Adipocyte (in vitro differentiated cells): ENCODE measurements around the gene ARID4B.
A peak's percentile ranks its signal among the peaks of the same experiment; 100 is the strongest.
"Not testable (repeated sequence)": the region's sequence is repeated elsewhere in the genome, so short reads cannot be mapped to it uniquely, and the experiment has no call there.

Experiments used
- DNase-seq: peaks from one replicate; pipeline ENCODE4 v3.0.0-alpha.2; 2015; ENCODE audit warnings: low read depth
- H3K27me3 ChIP-seq: replicated peaks from 2 replicates; pipeline ENCODE4 v1.7.0; 2013; ENCODE audit warnings: mild to moderate bottlenecking, low read length, moderate library complexity; ENCODE audit not compliant: control insufficient read depth, insufficient read depth
- H3K36me3 ChIP-seq: 2 replicates; pipeline ENCODE4 v1.7.0; 2013; ENCODE audit warnings: low read length, mild to moderate bottlenecking, moderate library complexity; ENCODE audit not compliant: control insufficient read depth, insufficient read depth, severe bottlenecking
- H3K4me1 ChIP-seq: 2 replicates; pipeline ENCODE4 v1.7.0; 2013; ENCODE audit warnings: mild to moderate bottlenecking, low read length, moderate library complexity; ENCODE audit not compliant: control insufficient read depth, insufficient read depth
- H3K4me3 ChIP-seq: 2 replicates; pipeline ENCODE4 v1.7.0; 2013; ENCODE audit warnings: mild to moderate bottlenecking, low read length, moderate library complexity
- H3K9ac ChIP-seq: 2 replicates; pipeline ENCODE4 v1.7.0; 2013; ENCODE audit warnings: mild to moderate bottlenecking, low read length, moderate library complexity
- H3K9me3 ChIP-seq: 2 replicates; pipeline ENCODE4 v1.7.0; 2013; ENCODE audit warnings: mild to moderate bottlenecking, low read length, moderate library complexity; ENCODE audit not compliant: control insufficient read depth

ARID4B gene

DNA sequence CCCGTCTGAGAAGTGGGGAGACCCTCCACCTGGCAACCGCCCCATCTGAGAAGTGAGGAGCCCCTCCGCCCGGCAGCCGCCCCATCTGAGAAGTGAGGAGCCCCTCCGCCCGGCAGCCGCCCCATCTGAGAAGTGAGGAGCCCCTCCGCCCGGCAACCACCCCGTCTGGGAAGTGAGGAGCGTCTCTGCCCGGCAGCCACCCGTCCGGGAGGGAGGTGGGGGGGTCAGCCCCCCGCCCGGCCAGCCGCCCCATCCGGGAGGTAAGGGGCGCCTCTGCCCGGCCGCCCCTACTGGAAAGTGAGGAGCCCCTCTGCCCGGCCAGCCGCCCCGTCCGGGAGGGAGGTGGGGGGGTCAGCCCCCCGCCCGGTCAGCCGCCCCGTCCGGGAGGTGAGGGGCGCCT lies 18.8 kb downstream of the ARID4B start:
- H3K4me3 ChIP-seq, H3K9ac ChIP-seq, H3K27me3 ChIP-seq, DNase-seq, H3K36me3 ChIP-seq, H3K9me3 ChIP-seq: not testable (repeated sequence)
- peaks cover 35% of the 10 kb centered on the region for H3K4me1 ChIP-seq

DNA sequence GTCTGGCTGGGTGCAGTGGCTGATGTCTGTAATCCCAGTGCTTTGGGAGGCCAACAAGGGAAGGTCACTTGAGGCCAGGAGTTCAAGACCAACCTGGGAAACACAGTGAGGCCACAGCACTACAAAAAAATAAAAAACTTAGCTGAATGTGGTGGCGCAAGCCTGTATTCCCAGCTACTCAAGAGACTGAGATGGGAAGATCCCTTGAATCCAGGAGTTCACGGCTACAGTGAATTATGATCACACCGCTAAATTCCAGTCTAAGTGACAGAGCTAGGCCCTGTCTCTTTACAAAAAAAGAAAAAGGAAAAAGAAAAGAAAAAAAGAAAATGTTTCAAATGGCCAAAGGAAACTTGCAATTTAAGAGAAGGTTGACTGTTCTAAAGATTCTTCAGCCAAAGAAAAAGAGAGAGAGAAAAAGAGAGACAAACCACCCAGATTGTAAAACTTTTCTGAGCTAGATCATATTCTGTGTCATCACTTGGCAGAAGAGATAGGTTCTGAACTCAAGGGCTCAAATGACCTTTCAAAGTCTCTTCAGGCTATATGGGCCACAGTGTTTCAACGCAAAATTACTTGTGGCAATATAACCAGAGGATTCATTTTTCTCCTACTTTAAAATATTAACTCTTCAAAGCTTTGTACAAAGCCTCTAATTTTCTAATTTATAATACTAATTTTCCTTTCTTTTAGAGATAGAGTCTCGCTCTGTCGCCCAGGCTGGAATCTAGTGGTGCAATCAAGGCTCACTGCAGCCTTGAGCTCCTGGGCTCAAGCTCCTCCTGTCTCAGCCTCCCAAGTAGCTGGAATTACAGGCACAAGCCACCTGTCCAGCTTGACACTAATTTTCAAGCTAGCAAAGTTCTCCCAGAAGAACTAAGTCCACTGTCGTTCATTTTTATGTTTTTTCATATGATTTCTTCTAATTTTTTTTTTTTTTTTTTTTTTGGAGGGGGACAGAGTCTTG lies 20.5 kb downstream of the ARID4B start:
- peak overlapping the region; percentile 9 for H3K4me3 ChIP-seq
- peaks cover 8% of the 10 kb centered on the region for H3K36me3 ChIP-seq
- peak overlapping the region; percentile 16 for H3K9ac ChIP-seq
- no peaks in the 10 kb centered on the region for H3K27me3 ChIP-seq
- H3K9me3 ChIP-seq = no peaks in the 10 kb centered on the region
- peaks cover 20% of the 10 kb centered on the region for H3K4me1 ChIP-seq
- DNase-seq = no peak

DNA sequence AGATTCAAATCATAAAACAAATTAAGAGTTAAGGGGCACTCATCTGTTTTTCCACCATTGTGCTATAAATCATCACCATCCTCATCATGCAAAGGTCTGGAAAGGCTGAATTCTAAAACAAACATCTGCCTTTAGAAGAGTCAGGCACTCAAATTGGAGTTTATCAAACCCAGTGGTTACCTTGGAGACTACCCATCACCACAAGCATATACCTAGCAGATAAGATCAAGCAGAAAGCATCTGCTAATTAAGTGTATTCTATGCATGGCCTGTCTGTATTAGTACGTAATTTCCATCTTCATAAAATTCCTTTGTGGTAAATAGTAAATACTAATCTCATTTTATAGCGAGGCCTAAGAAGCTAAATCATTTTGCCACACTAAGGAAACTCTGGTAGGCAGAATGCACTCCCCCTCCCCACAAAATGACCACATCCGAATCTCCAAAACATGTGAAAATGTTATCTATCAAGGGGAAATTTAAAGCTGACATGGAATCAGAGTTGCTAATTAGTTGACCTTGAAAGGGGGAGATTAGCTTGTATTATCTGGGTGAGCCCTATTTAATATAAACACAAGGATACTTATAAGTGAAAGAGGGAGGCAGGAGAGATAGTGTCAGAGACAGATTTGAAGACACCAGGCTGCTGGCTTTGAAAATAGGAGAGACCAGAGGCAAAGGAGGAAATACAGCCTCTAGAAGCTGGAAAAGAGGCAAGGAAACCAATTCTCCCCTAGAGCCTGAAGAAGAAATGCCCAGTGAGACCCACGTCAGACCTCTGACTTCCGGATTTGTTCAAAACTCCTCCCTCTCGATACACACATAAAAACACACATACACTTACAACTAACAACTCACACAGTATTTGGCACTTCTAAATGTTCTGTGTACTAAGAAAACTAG lies 23.2 kb downstream of the ARID4B start:
- Histone ChIP-seq H3K36me3 (no peaks in the 10 kb centered on the region), H3K9ac (no peak overlapping the region), H3K27me3 (no peaks in the 10 kb centered on the region), H3K4me3 (no peak overlapping the region), H3K4me1 (peaks cover 20% of the 10 kb centered on the region), H3K9me3 (no peaks in the 10 kb centered on the region)
- no peak for DNase-seq

DNA sequence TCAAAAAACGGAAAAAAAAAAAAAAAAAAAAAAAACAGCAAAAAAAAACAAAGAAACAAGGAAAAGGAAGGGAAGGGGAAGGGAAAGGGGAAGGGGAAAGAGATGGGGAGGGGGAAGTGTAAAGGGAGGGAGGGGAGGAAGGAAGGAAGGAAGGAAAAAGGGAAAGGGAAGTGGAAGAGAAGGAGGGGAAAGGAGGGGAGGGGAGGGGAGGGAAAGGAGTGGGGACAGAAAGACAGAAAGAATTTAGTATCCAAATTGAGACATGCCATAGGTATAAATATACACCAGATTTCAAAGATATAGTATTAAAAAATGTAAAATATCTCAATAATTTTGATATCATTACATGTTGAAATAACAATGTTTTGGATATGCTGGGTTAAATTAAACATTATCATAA lies 25.8 kb downstream of the ARID4B start:
- Histone ChIP-seq H3K4me1 (peaks cover 15% of the 10 kb centered on the region), H3K4me3 (no peak overlapping the region), H3K9me3 (no peaks in the 10 kb centered on the region), H3K9ac (no peak overlapping the region), H3K27me3 (no peaks in the 10 kb centered on the region), H3K36me3 (no peaks in the 10 kb centered on the region)
- no peak for DNase-seq

DNA sequence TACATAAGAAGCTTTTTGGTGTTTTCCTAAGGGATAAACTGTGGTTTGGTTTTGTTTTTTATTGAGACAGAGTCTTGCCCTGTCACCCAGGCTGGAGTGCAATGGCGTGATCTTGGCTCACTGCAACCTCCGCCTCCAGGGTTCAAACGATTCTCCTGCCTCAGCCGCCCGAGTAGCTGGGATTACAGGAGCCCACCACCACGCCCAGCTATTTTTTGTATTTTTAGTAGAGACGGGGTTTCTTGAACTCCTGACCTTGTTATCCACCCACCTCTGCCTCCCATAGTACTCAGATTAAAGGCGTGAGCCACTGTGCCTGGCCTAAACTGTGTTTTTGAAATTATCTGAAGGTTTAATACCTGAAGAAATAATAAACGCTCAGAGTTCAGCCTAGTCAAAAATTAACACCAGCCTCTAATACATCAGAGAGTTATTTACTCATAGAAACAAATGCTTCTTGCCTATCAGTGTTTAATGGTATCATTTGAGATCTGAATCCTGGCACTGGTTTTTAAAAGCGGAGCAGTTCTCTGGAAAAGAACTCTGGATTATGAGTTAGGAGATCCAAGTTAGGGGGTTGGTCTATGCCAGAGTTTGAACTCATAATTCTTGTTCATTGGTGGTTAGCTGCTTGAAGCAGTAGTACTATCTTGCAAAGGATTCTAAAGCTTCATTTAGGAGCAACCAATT lies 28.7 kb downstream of the ARID4B start:
- Histone ChIP-seq H3K9ac (no peak overlapping the region), H3K36me3 (no peaks in the 10 kb centered on the region), H3K27me3 (no peaks in the 10 kb centered on the region), H3K4me1 (peaks cover 8% of the 10 kb centered on the region), H3K9me3 (no peaks in the 10 kb centered on the region), H3K4me3 (no peak overlapping the region)
- no peak for DNase-seq

DNA sequence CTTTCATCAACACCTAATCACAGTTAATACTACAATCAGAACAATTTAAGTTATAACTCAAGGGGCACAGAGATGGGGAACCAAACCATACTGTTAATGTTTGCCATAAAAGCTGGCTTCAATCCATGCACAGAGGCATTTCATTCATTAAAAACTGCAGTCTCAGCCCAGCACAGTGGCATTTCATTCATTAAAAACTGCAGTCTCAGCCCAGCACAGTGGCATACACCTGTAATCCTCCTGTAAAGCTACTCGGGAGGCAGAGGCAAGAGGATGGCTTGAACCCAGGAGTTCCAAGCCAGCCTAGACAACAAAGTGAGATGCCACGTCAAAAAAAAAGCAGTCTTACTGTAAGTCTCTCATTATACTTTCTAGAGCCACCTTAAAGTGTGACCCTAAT lies 29.2 kb downstream of the ARID4B start:
- no peaks in the 10 kb centered on the region for H3K36me3 ChIP-seq
- no peak for DNase-seq

DNA sequence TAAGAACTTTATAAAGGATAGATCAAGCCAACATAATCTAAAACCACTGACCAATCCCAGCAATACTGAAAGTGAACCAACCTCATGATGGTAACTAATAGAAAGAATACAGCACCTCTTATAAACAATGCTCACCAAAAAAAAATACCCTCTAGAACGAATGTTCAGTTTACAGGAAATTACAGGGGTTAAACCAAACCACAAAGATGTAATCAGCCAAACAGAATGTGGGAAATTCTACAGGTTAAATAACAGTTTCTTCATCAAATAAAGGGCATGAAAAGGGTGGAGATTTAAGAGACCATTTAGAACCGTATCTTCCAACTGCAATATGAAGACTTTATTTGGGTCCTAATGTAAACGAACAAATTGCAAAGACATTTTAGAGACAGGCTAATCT lies 30.4 kb downstream of the ARID4B start:
- no peaks in the 10 kb centered on the region for H3K27me3 ChIP-seq
- H3K4me1 ChIP-seq = peaks cover 12% of the 10 kb centered on the region
- no peak for DNase-seq
- H3K36me3 ChIP-seq = no peaks in the 10 kb centered on the region
- no peaks in the 10 kb centered on the region for H3K9me3 ChIP-seq
- H3K4me3 ChIP-seq = no peak overlapping the region
- no peak overlapping the region for H3K9ac ChIP-seq

More for the DNA sequence above, 29.2 kb downstream of the ARID4B start:
- H3K4me3 ChIP-seq = no peak overlapping the region
- no peaks in the 10 kb centered on the region for H3K9me3 ChIP-seq
- H3K4me1 ChIP-seq = peaks cover 8% of the 10 kb centered on the region
- H3K9ac ChIP-seq = no peak overlapping the region
- no peaks in the 10 kb centered on the region for H3K27me3 ChIP-seq

DNA sequence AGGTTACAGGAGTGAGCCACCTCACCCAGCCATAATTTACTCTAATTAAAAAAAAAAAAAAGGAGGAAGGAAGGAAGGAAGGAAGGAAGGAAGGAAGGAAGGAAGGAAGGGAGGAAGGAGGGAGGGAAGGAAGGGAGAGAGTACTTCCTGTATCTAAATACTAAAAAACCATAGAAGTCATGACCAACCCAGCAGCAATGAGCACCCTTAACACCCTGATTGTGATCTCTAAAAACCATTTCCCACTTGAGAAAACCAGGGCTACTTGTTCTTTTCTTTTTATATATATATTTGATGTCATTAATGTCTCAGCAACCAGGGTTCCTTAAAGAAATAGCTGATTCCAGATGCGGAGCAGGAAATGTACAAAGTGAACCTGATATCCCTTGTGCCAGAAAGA lies 31.2 kb downstream of the ARID4B start:
- no peak for DNase-seq
- no peaks in the 10 kb centered on the region for H3K9me3 ChIP-seq
- no peaks in the 10 kb centered on the region for H3K27me3 ChIP-seq
- no peaks in the 10 kb centered on the region for H3K36me3 ChIP-seq
- peaks cover 12% of the 10 kb centered on the region for H3K4me1 ChIP-seq
- H3K4me3 ChIP-seq = no peak overlapping the region
- no peak overlapping the region for H3K9ac ChIP-seq

DNA sequence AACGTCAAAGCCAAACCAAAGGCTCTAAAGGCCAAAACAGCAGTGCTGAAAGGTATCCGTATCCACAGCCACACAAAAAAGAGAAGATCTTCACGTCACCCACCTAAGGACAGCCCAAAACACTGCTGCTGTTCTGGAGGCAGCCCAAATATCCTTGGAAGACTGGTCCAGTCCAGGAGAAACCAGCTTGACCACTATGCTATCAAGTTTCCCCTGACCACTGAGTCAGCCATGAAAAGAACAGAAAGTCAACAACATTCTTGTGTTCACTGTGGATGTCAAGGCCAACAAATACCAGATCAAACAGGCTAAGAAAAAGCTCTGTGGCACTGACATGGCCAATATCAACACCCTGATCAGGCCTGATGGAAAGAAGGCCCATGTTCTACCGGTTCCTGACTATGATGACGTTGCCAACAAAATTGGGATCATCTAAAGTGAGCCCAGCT lies 32.1 kb downstream of the ARID4B start:
- peaks cover 12% of the 10 kb centered on the region for H3K4me1 ChIP-seq
- H3K4me3 ChIP-seq = no peak overlapping the region
- no peaks in the 10 kb centered on the region for H3K9me3 ChIP-seq
- H3K9ac ChIP-seq = no peak overlapping the region
- no peaks in the 10 kb centered on the region for H3K27me3 ChIP-seq
- no peaks in the 10 kb centered on the region for H3K36me3 ChIP-seq
- peak; percentile 28 for DNase-seq

DNA sequence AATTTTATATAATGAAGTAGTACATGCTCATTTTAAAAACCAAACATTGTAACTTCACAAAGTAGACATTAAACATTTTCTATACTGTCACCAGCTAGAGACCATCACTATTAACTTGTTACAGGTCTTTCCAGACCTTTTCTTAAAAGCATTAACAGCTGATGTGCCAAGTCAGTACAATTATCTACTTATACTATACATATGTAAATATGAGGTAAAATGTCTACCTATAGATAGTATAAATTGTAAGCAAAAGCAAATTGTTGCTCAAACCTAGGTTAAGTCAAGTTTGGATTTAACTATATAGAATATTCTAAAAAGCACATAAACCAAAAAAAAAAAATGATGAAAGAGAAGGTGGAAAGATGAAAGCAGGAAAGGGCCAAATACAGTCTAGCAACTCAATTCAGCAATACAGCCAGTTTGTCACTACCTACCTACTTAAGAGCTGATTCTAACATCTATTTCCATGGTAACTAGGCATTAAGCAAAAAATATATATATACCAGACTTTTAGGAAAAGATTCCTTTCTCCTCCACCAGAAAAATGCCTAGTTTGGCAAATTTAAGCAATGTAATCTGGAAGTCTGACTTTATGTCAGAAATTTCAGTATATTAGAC lies 34.5 kb downstream of the ARID4B start:
- H3K27me3 ChIP-seq = no peaks in the 10 kb centered on the region
- no peak overlapping the region for H3K4me3 ChIP-seq
- H3K36me3 ChIP-seq = no peaks in the 10 kb centered on the region
- H3K9ac ChIP-seq = no peak overlapping the region
- H3K9me3 ChIP-seq = no peaks in the 10 kb centered on the region
- DNase-seq = no peak
- H3K4me1 ChIP-seq = peaks cover 9% of the 10 kb centered on the region
